ENCODE results near the gene FGF4.

DNA sequence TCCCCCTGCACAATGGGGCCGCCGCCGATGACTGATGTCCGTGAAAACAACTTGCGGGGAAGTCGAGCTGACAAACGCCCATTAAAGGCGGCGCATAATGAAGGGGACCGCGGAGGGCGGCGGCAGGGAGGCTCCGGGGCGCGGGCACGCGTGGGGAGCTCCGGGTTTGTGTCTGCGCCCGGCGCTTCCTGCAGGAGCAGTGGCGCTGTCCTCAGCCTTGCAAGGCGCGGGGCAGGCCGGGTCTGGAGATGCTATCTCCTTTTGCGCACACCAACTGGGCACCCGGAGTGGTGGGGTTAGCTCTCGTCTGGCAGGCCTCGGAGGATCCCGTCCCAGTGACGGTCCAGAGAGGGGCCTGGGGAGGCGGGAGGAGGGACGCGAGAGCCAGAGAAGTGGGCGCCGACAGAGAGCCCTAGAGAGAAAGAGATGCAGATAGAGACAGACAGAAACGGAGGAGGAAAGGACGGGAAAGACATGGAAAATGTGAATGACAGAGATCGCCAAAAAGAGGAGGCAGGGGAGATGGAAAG lies 44.5 kb upstream of the FGF4 start:
- TF ChIP-seq CTCF (IDR thresholded peaks at IDR 0.05) (no peak), POLR2A (IDR thresholded peaks at IDR 0.05) (no peak)

Data from heart left ventricle (tissue), 13 donors.